GM21390 (cell line): ENCODE data around the gene UQCRFS1.
A peak's percentile ranks its signal among the peaks of the same experiment; 100 is the strongest.
"Not testable (repeated sequence)": the region's sequence is repeated elsewhere in the genome, so short reads cannot be mapped to it uniquely, and the experiment has no call there.

Experiments
- ATAC-seq: cut with Tn5 transposase; IDR thresholded peaks from one replicate; pipeline ENCODE4 v1.9.1; 2021; ENCODE audit not compliant: unreplicated experiment

Gene UQCRFS1

DNA sequence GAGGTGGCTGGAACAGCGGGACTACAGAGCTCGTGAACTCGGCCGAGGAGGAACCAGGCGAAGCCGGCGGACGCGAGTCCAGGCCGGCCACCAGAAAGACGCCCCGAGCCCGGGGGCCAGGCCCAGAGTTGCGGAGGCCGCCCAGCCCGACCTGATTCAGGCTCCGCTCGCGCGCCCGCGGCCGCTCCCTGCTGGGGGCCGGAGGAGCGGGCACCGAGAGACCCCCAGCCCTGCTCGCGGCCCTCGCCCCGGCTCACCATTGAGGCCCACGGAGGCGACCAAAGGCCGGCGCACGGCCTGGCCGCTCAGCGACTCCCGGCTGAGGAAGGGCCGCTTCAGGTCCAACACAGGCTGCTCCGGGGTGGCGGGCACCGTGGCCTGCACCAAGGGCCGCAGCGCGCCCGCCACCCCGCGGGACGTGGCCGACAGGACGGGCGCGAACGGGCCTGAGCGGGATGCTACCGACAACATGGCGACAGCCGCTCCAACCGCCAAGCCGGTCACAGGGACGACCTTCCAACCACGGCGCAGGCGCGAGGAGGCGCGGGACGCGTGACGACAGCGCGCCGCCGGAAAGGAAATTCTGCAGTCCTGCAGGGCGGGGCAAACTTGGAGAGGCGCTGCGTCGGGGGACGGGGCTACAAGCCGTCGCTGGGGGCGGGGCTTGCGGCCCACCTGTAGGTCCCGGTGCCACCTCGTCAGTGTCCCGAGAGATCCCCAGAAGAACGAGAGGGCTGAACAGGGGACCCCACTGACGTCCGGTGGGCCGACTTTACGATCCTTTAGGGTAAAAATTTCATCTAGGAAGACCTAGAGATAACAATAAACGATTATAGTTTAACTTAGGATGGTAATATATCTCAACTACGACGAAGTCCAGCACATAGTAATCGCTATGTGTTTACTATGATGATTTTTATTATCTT, at the start of gene UQCRFS1:
Gene UQCRFS1 (minus strand): TSS at position 504 of the 926 bp plus-strand sequence. CDS start 33 bp downstream, at position 471.
- ATAC-seq = peak; percentile 95

DNA sequence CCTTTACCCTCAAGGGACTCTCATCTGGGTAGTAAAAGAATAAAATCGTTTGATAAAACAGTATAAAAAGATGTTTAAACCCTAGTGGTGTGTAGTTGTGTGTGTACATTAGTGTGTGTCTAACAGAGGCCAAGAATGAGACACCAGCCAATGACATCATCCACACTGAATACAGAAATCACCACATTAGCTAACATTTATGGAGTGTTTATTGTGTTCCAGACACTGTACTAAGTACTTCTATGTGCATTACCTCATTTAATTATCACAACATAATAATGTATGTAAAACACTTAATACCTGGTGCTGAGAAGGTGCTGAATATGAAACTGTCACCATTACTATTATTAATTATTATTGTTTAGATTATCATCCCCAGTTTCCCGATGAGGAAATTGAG, 49.1 kb upstream of the UQCRFS1 start:
- ATAC-seq = no peak

DNA sequence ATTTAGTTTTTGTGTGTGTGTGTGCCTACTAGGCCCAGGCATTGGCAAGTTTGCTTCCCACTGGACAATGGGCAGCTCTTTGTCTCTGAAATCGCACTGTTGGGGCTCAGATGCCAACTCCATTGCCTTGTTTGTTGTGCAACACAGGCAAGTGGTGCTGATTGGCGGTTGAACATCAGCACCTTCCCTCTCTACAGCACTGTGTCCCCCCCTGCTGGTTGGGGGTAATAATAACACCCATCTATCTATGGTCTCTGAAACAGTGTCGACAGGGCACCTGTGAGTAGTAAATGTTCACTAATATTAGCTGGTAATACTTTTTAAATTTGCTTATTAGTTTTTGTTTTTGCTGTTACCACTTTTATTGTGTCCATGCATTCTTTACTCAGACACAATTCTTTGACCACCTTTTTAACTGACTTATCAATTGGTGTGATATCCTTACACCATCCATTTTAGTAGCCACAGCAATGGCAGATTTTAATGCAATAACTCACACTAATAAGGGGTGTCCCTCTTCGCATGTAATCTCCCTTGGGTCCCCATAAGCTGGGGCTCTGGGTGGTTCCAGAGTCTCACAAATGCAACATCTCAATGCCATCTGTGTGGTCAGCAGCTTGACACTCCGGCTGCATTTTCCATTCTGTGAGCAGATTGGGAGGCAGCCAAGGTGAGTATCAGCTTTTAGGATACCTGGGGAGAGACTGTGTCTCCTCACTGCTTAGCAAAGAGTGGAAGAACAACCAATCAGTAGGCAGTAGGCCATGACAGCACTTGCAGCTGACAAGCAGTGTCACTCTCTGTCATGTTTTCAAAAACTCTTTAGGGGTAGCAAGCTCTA, 47.7 kb upstream of the UQCRFS1 start:
- ATAC-seq = no peak

DNA sequence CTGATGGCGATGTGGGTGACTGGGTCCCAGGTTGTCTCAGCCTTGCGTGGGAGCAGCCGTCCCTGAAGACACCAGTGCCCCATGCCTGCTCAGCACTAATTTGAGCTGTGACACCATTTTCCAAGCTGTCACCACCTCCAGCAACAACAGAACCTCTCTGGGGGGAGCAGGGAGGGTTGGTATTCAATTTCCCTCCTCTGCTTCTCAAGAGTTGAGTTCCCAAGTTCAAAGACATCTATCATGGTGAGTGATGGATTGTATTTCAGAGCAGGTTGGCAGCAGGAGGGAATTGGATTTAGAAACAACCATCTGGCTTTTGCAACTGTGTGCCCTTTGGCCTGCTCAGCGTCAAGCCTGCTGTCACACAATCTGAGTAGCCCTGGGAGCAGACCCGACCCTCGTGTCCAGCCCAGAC, 46.9 kb upstream of the UQCRFS1 start:
- no peak for ATAC-seq

GRCh38 chr19:29259153-29259552, 46.2 kb upstream of the UQCRFS1 start:
- no peak for ATAC-seq

DNA sequence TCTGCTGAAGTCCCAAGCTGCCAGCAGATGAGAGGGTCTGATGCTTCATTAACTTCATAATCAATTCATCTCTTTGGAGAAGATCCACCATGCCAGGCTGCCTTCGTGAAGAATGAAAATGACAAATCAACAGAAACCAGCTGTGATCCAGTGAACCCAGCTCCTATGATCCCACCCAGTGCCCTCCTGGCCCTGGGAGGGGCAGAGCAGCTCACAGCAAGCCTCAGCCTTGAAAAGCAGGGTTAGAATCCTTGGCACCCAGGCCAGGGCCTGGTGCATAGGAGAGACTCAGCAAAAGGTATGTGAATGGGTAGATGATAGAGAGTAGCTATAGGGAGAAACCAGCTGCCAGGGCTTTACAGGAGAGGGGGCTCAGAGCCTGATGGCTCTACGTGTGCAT, 43.6 kb upstream of the UQCRFS1 start:
- no peak for ATAC-seq

DNA sequence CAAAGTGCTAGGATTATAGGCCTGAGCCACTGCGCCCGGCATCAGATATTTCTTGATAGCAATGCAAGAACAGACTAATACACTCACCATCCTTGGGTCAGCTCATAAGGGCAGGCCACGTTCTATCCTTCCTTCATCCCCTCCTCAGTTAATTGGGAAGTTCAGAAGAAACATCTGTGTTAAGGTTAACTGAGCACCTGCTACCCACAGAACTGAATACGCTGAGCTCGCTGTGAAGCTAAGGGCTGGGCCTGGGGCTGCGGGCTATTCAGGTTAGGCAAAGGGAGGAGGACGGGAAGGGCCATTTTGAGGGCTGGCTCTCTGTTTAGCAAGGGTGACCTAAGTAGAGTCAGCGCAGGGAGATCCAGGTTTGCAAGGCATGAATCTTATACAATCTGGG, 43.0 kb upstream of the UQCRFS1 start:
- ATAC-seq = no peak

DNA sequence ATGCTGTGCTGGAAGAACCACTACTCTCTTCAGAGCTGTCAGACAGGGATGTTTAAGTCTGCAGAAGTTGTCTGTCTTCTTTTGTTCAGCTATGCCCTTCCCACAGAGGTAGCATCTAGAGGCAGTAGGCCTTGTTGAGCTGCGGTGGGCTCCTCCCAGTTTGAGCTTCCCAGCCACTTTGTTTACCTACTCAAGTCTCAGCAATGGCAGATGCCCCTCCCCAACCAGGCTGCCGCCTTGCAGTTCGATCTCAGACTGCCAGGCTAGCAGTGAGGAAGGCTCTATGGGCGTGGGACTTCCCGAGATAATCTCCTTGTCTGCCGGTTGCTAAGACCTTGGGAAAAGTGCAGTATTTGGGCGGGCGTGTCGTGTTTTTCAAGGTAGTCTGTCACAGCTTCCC, 42.1 kb upstream of the UQCRFS1 start:
- no peak for ATAC-seq

GRCh38 chr19:29249798-29250197, 36.8 kb upstream of the UQCRFS1 start:
- not testable (repeated sequence) for ATAC-seq

DNA sequence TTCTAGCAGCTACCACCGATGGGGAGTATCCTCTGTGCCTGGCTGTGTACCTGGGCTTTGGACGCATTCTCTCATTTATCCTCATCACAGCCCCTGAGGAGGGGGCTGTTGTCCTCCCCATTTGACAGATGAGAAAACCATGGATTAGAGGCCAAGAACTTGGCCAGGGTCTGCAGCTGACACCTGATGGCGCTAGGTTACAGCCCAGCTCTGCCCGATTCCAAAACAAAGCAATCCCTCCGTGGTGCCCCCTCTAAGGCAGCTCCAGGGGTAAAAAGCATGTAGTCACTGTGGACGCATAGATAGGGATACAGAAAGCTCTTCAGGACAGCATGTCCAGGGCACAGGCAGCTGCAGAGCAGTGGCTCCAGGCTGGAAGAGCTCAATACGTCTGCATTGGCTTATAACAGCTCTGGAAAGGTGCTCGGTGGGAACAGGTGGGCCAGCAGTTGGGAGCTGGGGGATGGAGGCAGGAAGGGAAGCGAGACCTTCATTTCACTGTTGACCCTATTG, 35.4 kb upstream of the UQCRFS1 start:
- ATAC-seq = no peak

GRCh38 chr19:29247872-29248271, 34.9 kb upstream of the UQCRFS1 start:
- ATAC-seq = no peak

GRCh38 chr19:29247471-29247870, 34.5 kb upstream of the UQCRFS1 start:
- ATAC-seq = no peak

DNA sequence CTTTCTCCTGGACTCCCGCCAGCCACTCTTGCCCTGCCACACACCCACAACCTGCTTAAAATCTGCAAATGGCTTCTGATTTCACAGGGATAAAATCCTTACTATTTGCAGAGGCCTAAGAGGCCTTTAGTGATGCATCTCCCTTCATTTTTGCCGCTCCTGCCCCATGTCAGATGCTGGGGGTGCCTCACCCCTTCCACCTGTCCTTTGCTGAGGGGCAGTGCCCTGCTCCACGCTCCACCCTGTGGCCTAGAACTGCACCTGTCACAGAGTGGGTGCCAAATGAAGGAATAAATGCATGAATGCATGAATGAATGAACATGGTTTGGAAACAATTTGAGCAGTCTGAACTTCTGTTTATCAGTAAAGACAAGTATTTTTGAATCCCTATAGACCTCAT, 34.1 kb upstream of the UQCRFS1 start:
- no peak for ATAC-seq

DNA sequence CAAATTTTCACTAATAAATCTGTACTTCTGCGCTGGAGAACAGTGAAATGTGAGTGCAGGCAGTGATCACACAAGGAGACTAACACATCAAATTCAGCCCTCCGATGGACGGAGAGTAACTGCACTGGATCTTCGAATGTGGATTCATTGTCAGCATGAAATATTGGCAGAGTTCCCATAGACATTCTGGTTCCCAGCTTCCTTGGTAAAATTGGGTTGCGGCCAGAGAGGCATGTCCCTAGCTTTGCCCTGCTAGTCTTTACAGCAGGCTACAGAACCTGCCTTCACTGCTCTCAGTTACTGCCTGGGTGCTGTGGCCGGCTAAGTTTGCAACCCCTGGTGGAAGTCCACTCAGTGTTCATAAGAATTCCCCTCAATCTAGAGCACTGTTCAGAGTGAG, 32.3 kb upstream of the UQCRFS1 start:
- ATAC-seq = no peak

GRCh38 chr19:29241324-29241723, 28.4 kb upstream of the UQCRFS1 start:
- ATAC-seq = no peak

DNA sequence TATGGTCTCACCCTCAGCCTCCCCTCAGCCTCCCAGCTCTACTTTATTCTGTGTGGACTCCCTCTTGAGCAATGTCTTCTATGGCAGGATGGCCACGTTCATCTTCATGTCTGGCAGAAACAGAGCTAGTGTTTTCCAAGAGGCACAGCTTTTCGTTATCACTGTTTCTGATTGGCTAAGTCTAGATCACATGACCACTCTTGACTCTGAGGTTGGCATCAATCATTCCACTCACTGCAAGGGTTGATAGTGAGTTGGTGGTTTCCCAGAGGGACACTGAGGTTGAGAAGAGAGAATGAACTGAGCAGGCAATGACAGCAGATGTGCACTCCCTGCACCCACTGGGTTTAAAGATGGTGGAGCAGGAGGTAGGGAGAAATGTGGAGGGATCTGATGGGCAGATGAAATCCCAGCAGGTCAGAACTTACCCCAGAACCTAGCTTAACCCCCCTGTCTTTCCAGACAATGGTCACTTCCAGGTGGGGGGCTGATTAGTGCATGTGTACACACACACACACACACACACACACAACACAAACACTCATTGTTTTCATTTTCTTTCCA, 26.3 kb upstream of the UQCRFS1 start:
- ATAC-seq = no peak

DNA sequence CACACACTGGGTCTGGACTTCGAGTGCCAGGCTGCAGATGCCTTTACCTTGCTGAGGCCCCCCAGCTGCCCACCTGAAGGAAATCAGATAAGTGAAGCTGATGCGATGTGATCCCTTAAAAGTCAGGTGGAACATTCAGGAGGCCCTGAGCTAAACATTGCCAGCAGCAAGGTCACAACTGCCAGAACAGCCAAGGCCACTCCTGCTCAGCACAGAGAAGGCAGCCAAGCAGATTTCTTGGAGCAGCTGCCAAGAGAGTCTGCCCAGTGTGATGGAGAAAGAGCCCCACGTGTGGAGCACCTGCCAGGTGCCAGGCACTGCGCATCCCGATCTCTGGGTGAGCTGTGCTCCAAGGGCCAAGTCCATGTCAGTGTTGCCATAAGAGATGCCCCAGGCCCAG, 20.6 kb upstream of the UQCRFS1 start:
- ATAC-seq = no peak

DNA sequence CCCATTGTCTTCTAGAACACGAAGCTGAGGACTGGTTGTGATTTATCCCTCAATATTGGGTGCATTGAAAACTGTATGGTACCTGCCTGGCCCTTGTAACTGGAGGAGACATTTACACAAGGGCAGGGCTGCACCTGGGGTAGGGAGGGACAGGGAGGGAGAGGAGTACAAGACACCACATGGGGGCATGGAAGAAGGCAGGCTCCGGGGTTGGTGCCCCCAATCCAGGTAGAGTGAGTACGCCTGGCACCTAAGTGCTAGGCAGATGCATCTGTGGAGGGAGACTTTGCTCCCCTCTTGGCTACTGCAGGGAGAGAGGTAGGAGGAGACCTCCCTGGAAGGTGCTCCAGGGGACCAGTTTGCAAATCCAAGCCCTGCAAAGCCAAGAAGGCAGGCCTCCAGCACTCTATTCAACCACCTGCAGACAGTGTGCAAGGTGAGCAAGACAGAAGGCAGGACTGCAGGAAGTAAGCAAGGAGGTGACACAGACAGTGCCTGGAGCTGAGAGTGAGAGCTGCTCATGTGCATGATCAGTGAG, 19.4 kb upstream of the UQCRFS1 start:
- no peak for ATAC-seq

- not testable (repeated sequence) for ATAC-seq
These were observed 18.4 kb upstream of the UQCRFS1 start for GRCh38 chr19:29231306-29231705.

DNA sequence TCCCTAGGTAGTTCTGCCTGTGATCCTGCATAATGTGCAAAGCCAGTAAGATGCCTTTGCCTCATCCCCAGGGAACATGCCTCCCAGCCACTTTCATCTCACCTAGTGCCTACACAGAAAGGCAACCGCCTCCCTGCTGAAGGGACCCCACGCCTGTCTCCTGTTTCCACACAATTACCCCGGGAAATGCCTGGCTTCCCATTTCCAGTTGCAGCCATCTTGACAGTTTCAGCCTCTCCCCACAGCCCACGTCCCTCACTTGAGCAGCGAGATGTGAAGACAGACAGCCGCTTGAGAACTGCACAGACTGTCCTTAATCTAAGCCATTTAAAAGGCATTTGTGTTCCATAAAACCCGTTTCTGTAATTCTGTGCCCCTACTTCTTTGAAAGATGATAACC, 4.7 kb upstream of the UQCRFS1 start:
- ATAC-seq = no peak

- ATAC-seq = no peak
These were observed 3.1 kb upstream of the UQCRFS1 start for GRCh38 chr19:29216021-29216420.
